HG02884 (cell line): ENCODE measurements around the gene PHF3.

ENCODE experiments used
- ATAC-seq: cut with Tn5 transposase; IDR thresholded peaks from one replicate; pipeline ENCODE4 v1.9.1; 2021; ENCODE audit warnings: mild to moderate bottlenecking, moderate library complexity; ENCODE audit not compliant: unreplicated experiment

Gene PHF3

DNA sequence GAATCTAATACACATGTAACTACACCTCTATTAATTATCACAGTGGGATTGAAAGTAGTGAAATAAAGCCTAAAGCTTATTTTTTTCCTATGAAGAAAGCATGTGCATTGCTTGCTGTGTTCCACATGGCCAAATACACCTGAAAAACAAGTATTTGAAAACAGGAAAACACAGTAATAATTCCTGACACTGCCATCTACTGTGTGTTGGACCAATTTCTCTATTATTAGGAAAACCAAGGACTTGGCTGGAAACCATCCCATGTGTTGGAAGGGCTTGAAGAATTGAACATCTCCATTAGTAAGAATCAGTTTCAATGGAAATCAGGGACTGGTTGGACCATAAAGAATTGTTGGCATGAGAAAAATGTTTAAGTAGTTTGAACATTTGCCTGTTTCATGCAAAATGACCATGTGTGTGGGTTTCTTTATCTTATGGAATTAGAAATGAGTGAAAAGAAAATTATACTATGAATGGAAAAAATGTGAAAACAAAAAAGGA lies 124.1 kb downstream of the PHF3 start:
- no peak for ATAC-seq

DNA sequence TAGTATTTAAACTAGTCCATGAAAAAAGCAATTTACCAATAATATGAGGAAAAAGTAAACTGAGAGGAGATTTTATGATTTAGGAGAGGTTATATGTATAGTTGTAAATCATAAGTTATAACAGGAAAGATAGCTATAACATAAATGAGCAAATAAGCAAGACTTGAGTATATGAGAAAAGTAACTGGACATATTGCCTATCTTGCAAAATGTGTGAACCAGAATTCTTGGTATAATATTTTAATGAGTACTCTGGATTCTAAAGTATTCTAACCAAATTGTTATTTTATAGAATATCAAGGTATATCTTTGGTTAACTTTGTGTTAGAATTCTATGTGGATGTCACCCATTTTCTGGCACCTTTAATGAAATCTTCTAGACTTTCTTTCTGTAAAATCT lies 124.6 kb downstream of the PHF3 start:
- ATAC-seq, result no peak

DNA sequence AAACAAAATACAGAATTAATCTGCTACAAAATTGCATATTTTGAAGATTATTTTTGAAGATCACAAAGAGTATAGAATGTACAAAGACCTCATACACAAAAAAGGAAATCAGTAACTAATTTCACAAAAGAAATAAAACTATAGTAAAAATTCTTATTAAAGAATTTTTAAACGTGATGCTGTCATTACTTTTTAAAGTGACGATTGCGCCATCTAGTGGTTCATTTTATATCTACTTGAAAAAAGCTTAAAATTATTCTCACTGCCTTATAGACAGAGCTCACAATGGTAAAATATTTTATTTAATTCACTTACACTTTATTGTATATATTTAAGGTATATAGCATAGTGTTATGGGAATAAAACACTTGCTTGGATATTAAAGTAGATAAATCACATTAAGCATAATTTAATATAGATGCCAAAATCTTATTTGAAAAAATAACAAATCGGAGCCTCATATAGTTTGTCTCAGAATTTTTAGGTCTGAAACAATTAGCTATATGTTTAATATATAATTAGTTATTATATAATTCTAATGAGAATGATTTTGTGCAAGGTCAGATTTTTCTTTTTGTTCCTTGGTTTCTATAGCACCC lies 128.8 kb downstream of the PHF3 start:
- no peak for ATAC-seq
